H1 (cell line): ENCODE measurements around the gene BCAR3. TPM values are rescaled to one million over a fixed set of nuclear protein-coding genes. Genes with fewer than 3 reads are reported as not detected.

Source experiments
- CTCF ChIA-PET: fragments of 300-600 bp; sonication (Branson Sonifier 250); formaldehyde crosslinking; loops from one replicate; lab custom pipeline; 2021; ENCODE audit not compliant: partially characterized antibody; lab: Charles Lee
- POLR2A ChIA-PET: fragments of 300-600 bp; sonication (Branson Sonifier 250); formaldehyde crosslinking; loops from one replicate; lab custom pipeline; 2021; ENCODE audit warnings: inconsistent platforms; ENCODE audit not compliant: partially characterized antibody; lab: Charles Lee
- DNase-seq, 2 experiments: peaks; one replicate each; pipeline versions ENCODE4 v3.0.0 to v3.0.0-alpha.2; 2010 to 2022; ENCODE audit warnings: low spot score in 2 of 2, low read depth in 1 of 2, mixed read lengths in 1 of 2
- FAIRE-seq: peaks from 2 replicates; lab custom pipeline; 2011; peaks lifted over from hg19 to GRCh38; lab: Jason Lieb, UNC
- H2AFZ ChIP-seq: 2 replicates; pipeline ENCODE4 v1.8.1; 2012; ENCODE audit warnings: low read length, inconsistent platforms
- H2AK5ac ChIP-seq: 2 replicates; pipeline ENCODE4 v1.6.1; 2013; ENCODE audit warnings: low read depth, low read length
- H2BK120ac ChIP-seq: replicated peaks from 2 replicates; pipeline ENCODE3; 2013; ENCODE audit warnings: low read depth, low read length, inconsistent platforms
- H2BK12ac ChIP-seq: 2 replicates; pipeline ENCODE4 v1.6.1; 2013; ENCODE audit warnings: low read depth, low read length
- H2BK15ac ChIP-seq: 2 replicates; pipeline ENCODE4 v1.6.1; 2013; ENCODE audit warnings: low read length
- H2BK20ac ChIP-seq: 2 replicates; pipeline ENCODE4 v1.6.1; 2013; ENCODE audit warnings: low read length
- H2BK5ac ChIP-seq: 2 replicates; pipeline ENCODE4 v1.6.1; 2013; ENCODE audit warnings: low read depth, low read length
- H3K14ac ChIP-seq: 2 replicates; pipeline ENCODE4 v1.6.1; 2013; ENCODE audit warnings: inconsistent platforms; ENCODE audit not compliant: insufficient read length
- H3K18ac ChIP-seq: 2 replicates; pipeline ENCODE4 v1.6.1; 2013; ENCODE audit warnings: low read length; ENCODE audit errors: extremely low read depth
- H3K23ac ChIP-seq: 2 replicates; pipeline ENCODE4 v1.6.1; 2013; ENCODE audit warnings: inconsistent platforms; ENCODE audit not compliant: insufficient read length
- H3K23me2 ChIP-seq: 2 replicates; pipeline ENCODE4 v1.6.1; 2013; ENCODE audit warnings: low read depth, low read length
- H3K27ac ChIP-seq: 2 replicates; pipeline ENCODE4 v1.6.1; 2011; ENCODE audit warnings: low read depth, low read length, inconsistent platforms
- H3K27me3 ChIP-seq, 4 experiments: replicated peaks in 1 of 4; 1 replicate in 1 of 4; 2 replicates in 3 of 4; pipeline versions ENCODE4 v1.6.1 to v1.8.1; 2011 to 2013; ENCODE audit warnings: low read length in 3 of 4, mild to moderate bottlenecking in 3 of 4, inconsistent platforms in 2 of 4, mixed read lengths in 2 of 4, moderate library complexity in 1 of 4; ENCODE audit not compliant: control insufficient read depth in 3 of 4, insufficient read depth in 3 of 4; ENCODE audit errors: extremely low read depth in 1 of 4
- H3K36me3 ChIP-seq, 4 experiments: 2 replicates each; pipeline versions ENCODE4 v1.6.1 to v1.8.1; 2011 to 2013; ENCODE audit warnings: mild to moderate bottlenecking in 4 of 4, low read length in 3 of 4, moderate library complexity in 2 of 4, control low read depth in 1 of 4, inconsistent platforms in 1 of 4; ENCODE audit not compliant: insufficient read depth in 4 of 4, control insufficient read depth in 2 of 4
- H3K4ac ChIP-seq: replicated peaks from 2 replicates; pipeline ENCODE3; 2013; ENCODE audit warnings: low read length, low read depth, mixed read lengths, inconsistent platforms; ENCODE audit not compliant: insufficient read length
- H3K4me1 ChIP-seq, 4 experiments: replicated peaks in 1 of 4; 1 replicate in 1 of 4; 2 replicates in 3 of 4; pipeline versions ENCODE4 v1.6.1 to v1.8.1; 2011 to 2013; ENCODE audit warnings: low read length in 3 of 4, inconsistent platforms in 2 of 4, mixed read lengths in 1 of 4; ENCODE audit not compliant: insufficient read depth in 4 of 4, control insufficient read depth in 3 of 4
- H3K4me2 ChIP-seq, 2 experiments: 2 replicates each; pipeline versions ENCODE4 v1.6.1 to v1.8.1; 2011 to 2013; ENCODE audit warnings: low read depth in 2 of 2, low read length in 2 of 2, control low read depth in 1 of 2, inconsistent platforms in 1 of 2, mild to moderate bottlenecking in 1 of 2; ENCODE audit not compliant: insufficient read depth in 1 of 2
- H3K4me3 ChIP-seq, 4 experiments: fragments of 200-600, 300-600 bp in 1 of 4; sonication (generic), shearing (Covaris generic), sonication (Bioruptor Twin) in 1 of 4; 2 replicates each; pipeline versions ENCODE4 v1.5.1 to v1.8.1; 2011 to 2016; ENCODE audit warnings: low read length in 4 of 4, low read depth in 3 of 4, control low read depth in 2 of 4, inconsistent platforms in 2 of 4, mild to moderate bottlenecking in 2 of 4, mixed read lengths in 1 of 4, moderate library complexity in 1 of 4; ENCODE audit not compliant: insufficient read depth in 2 of 4; ENCODE audit errors: extremely low read depth in 1 of 4
- H3K56ac ChIP-seq: replicated peaks from 2 replicates; pipeline ENCODE3; 2013; ENCODE audit warnings: low read depth, mild to moderate bottlenecking, mixed read lengths, low read length, inconsistent platforms; ENCODE audit not compliant: insufficient read length
- H3K79me1 ChIP-seq: 2 replicates; pipeline ENCODE4 v1.6.1; 2013; ENCODE audit warnings: low read depth, low read length, control low read depth
- H3K79me2 ChIP-seq, 2 experiments: 2 replicates each; pipeline versions ENCODE4 v1.6.1 to v1.8.1; 2012 to 2013; ENCODE audit warnings: low read length in 2 of 2, mild to moderate bottlenecking in 2 of 2, inconsistent platforms in 1 of 2; ENCODE audit not compliant: insufficient read depth in 2 of 2, control insufficient read depth in 1 of 2
- H3K9ac ChIP-seq, 4 experiments: replicated peaks in 1 of 4; 1 replicate in 1 of 4; 2 replicates in 3 of 4; pipeline versions ENCODE4 v1.6.1 to v1.8.1; 2011 to 2013; ENCODE audit warnings: low read depth in 3 of 4, low read length in 3 of 4, control low read depth in 2 of 4, mild to moderate bottlenecking in 2 of 4, moderate library complexity in 2 of 4, inconsistent platforms in 1 of 4; ENCODE audit errors: extremely low read depth in 1 of 4
- H3K9me3 ChIP-seq, 2 experiments: 2 replicates each; pipeline versions ENCODE4 v1.6.1 to v1.8.1; 2012 to 2013; ENCODE audit warnings: mild to moderate bottlenecking in 2 of 2, moderate library complexity in 2 of 2, control low read depth in 1 of 2, inconsistent platforms in 1 of 2, low read depth in 1 of 2, low read length in 1 of 2, mixed read lengths in 1 of 2; ENCODE audit not compliant: insufficient read depth in 2 of 2
- H4K20me1 ChIP-seq, 2 experiments: replicated peaks in 1 of 2; 2 replicates each; pipeline versions ENCODE3 to v1.8.1; 2011 to 2013; ENCODE audit warnings: inconsistent platforms in 2 of 2, low read length in 2 of 2, mild to moderate bottlenecking in 1 of 2; ENCODE audit not compliant: insufficient read depth in 2 of 2, control insufficient read depth in 1 of 2
- H4K5ac ChIP-seq: 2 replicates; pipeline ENCODE4 v1.6.1; 2013; ENCODE audit warnings: low read length, low read depth, mixed read lengths, inconsistent platforms; ENCODE audit not compliant: insufficient read length
- H4K8ac ChIP-seq: 2 replicates; pipeline ENCODE4 v1.8.0; 2013; ENCODE audit warnings: mild to moderate bottlenecking, moderate library complexity, low read length, inconsistent platforms; ENCODE audit not compliant: insufficient read depth; ENCODE audit errors: extremely low read depth
- H4K91ac ChIP-seq: replicated peaks from 2 replicates; pipeline ENCODE3; 2013; ENCODE audit warnings: low read length, mixed read lengths, inconsistent platforms; ENCODE audit not compliant: insufficient read length
- BACH1 ChIP-seq: IDR thresholded peaks from 2 replicates; pipeline ENCODE4 v1.6.1; 2012; ENCODE audit warnings: low read length, improper control_type of control experiment
- KDM1A ChIP-seq: fragments of 200-600, 300-600 bp; sonication (generic); IDR thresholded peaks from 2 replicates; pipeline ENCODE4 v1.7.1; 2016; ENCODE audit warnings: mild to moderate bottlenecking, low read length, borderline replicate concordance
- NANOG ChIP-seq: IDR thresholded peaks from 2 replicates; pipeline ENCODE4 v1.6.1; 2011; ENCODE audit warnings: low read length, low read depth, mild to moderate bottlenecking, inconsistent platforms; ENCODE audit not compliant: insufficient read depth, poor library complexity, severe bottlenecking
- PHF8 ChIP-seq: fragments of 200-600 bp; sonication (generic); conservative IDR thresholded peaks from 2 replicates; pipeline ENCODE4 v1.7.1; 2012; ENCODE audit warnings: low read depth, mild to moderate bottlenecking, inconsistent platforms, low read length, moderate library complexity
- RAD21 ChIP-seq, 2 experiments: IDR thresholded peaks in 1 of 2; conservative IDR thresholded peaks in 1 of 2; 2 replicates each; pipeline ENCODE4 v1.6.1; 2011; ENCODE audit warnings: low read depth in 2 of 2, low read length in 2 of 2, improper control_type of control experiment in 1 of 2, inconsistent platforms in 1 of 2, mild to moderate bottlenecking in 1 of 2, moderate library complexity in 1 of 2
- SP1 ChIP-seq: IDR thresholded peaks from 2 replicates; pipeline ENCODE4 v1.6.1; 2011; ENCODE audit warnings: low read depth, low read length
- WGBS, 2 experiments: shearing (Covaris generic) in 1 of 2; methylation state at CpG; one replicate each; pipeline versions ENCODE4 v1.1.6 to v1.1.7; 2013 to 2015; ENCODE audit warnings: low lambda C conversion rate in 2 of 2, mixed read lengths in 2 of 2, inconsistent platforms in 1 of 2, low coverage in 1 of 2, missing lambda C conversion rate in 1 of 2; ENCODE audit not compliant: insufficient replicate concordance in 2 of 2, insufficient coverage in 1 of 2, insufficient read length in 1 of 2; ENCODE audit errors: extremely low coverage in 1 of 2, missing lambda C conversion rate in 1 of 2; 5-methylcytosine and 5-hydroxymethylcytosine counted together
- polyA plus RNA-seq, 7 experiments: library from polyadenylated mRNA; depleted of rRNA in 3 of 7; stranded (reverse) in 5 of 7; unstranded in 2 of 7; fragments of >200 nt in 5 of 7; fragments of 200-250 nt in 2 of 7; gene quantifications; 1 replicate in 5 of 7; 2 replicates in 1 of 7; 4 replicates in 1 of 7; pipeline versions ENCODE4 v1.2.1 to v1.2.3, GENCODE V29; 2011 to 2013; ENCODE audit warnings: missing spikeins in 2 of 7, mixed read lengths in 2 of 7
- total RNA-seq: library from RNA; stranded (reverse); fragmentation: NEBNext Ultra II Directional; extraction: Animal tissue kit (Norgen Biotek cat#: 25700); gene quantifications from 2 replicates; pipeline ENCODE4 v1.2.1, GENCODE V29; 2021
- TF ChIP-seq, protein P1 (sequence below), 3 experiments: IDR thresholded peaks; 1 replicate in 2 of 3; 2 replicates in 1 of 3; pipeline versions ENCODE4 v1.5.1 to v1.6.1; 2011; ENCODE audit warnings: low read length in 3 of 3, mild to moderate bottlenecking in 3 of 3, inconsistent platforms in 2 of 3, low read depth in 1 of 3, moderate library complexity in 1 of 3; ENCODE audit not compliant: insufficient read depth in 1 of 3; ENCODE audit errors: control extremely low read depth in 1 of 3

Gene BCAR3
- total and polyA plus RNA-seq, 2 of the 8 experiments (the other 6 are each of a cell fraction or from before 2014, with no cell fraction given): 5.6 to 9.2 TPM

GRCh38 chr1:93640656-93641440 lies 40.8 kb downstream of the BCAR3 start:
- no peaks in the 10 kb centered on the region for H3K36me3 ChIP-seq

More at GRCh38 chr1:93640656-93641440, 40.8 kb downstream of the BCAR3 start:
- CTCF ChIA-PET: interaction anchor here (0.7 to 31.2 kb wide), 15 partner anchors 9 to 253 kb away, joined by 3 to 620 read pairs (median 4); partner anchors contain the start of gene BCAR3
- Histone ChIP-seq H3K18ac (no peak overlapping the region), H4K91ac (no peak overlapping the region), H3K9ac (no peak overlapping the region)
- FAIRE-seq: no peak
- TF ChIP-seq, protein P1, sequence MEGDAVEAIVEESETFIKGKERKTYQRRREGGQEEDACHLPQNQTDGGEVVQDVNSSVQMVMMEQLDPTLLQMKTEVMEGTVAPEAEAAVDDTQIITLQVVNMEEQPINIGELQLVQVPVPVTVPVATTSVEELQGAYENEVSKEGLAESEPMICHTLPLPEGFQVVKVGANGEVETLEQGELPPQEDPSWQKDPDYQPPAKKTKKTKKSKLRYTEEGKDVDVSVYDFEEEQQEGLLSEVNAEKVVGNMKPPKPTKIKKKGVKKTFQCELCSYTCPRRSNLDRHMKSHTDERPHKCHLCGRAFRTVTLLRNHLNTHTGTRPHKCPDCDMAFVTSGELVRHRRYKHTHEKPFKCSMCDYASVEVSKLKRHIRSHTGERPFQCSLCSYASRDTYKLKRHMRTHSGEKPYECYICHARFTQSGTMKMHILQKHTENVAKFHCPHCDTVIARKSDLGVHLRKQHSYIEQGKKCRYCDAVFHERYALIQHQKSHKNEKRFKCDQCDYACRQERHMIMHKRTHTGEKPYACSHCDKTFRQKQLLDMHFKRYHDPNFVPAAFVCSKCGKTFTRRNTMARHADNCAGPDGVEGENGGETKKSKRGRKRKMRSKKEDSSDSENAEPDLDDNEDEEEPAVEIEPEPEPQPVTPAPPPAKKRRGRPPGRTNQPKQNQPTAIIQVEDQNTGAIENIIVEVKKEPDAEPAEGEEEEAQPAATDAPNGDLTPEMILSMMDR (IDR thresholded peaks at IDR 0.05; ENCODE audit: control extremely low read depth in 1 of 3, insufficient read depth in 1 of 3, low read depth in 1 of 3, low read length in 3 of 3): peak; percentile 4 to 29 (median 7); a peak in 3 of 4 replicates
- TF ChIP-seq NANOG (no peak), KDM1A (no peak), BACH1 (no peak), PHF8 (no peak), RAD21 (IDR thresholded peaks at IDR 0.05 in 1 of 2, conservative IDR thresholded peaks at IDR 0.05 in 1 of 2; ENCODE audit: low read depth in 2 of 2, low read length in 2 of 2) (peak in 1 of 2 experiments; percentile 12; a peak in 1 of 4 replicates), SP1 (no peak)
- TF ChIP-seq, all 59 proteins: peak for 2
- Histone ChIP-seq H2BK15ac (no peak overlapping the region), H2AK5ac (no peak overlapping the region), H4K5ac (no peak overlapping the region), H2AFZ (no peak overlapping the region), H3K4ac (no peak overlapping the region), H3K56ac (no peak overlapping the region), H3K79me1 (no peaks in the 10 kb centered on the region), H3K27ac (no peak overlapping the region), H3K79me2 (no peaks in the 10 kb centered on the region), H3K23ac (no peak overlapping the region), H3K4me3 (no peak overlapping the region), H4K8ac (no peak overlapping the region; the same call in 1 of the 2 replicates), H3K27me3 (no peaks in the 10 kb centered on the region), H3K23me2 (no peaks in the 10 kb centered on the region), H2BK12ac (no peak overlapping the region), H3K14ac (no peak overlapping the region), H3K4me2 (no peak overlapping the region), H2BK5ac (no peak overlapping the region), H4K20me1 (no peaks in the 10 kb centered on the region), H3K4me1 (peaks cover 4 to 15% (median 10%) of the 10 kb centered on the region in 4 experiments; a peak in 5 of 7 replicates), H3K9me3 (no peaks in the 10 kb centered on the region), H2BK20ac (no peak overlapping the region), H2BK120ac (no peak overlapping the region)
- DNase-seq: no peak
- POLR2A ChIA-PET: interaction anchor here (1.2 kb wide), 1 partner anchor 37 kb away, joined by 4 read pairs; no protein-coding TSS in a partner anchor
- 85% methylated on average over 8 of the region's 8 CpGs; no CpG with 5 or more reads in 1 of the 2 experiments for WGBS, 2 experiments
